ENCODE results near the gene HOXA3.

- TF ChIP-seq, protein P1, sequence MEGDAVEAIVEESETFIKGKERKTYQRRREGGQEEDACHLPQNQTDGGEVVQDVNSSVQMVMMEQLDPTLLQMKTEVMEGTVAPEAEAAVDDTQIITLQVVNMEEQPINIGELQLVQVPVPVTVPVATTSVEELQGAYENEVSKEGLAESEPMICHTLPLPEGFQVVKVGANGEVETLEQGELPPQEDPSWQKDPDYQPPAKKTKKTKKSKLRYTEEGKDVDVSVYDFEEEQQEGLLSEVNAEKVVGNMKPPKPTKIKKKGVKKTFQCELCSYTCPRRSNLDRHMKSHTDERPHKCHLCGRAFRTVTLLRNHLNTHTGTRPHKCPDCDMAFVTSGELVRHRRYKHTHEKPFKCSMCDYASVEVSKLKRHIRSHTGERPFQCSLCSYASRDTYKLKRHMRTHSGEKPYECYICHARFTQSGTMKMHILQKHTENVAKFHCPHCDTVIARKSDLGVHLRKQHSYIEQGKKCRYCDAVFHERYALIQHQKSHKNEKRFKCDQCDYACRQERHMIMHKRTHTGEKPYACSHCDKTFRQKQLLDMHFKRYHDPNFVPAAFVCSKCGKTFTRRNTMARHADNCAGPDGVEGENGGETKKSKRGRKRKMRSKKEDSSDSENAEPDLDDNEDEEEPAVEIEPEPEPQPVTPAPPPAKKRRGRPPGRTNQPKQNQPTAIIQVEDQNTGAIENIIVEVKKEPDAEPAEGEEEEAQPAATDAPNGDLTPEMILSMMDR (IDR thresholded peaks at IDR 0.05; ENCODE audit: low read depth, low read length, poor library complexity, severe bottlenecking), result no peak
- TF ChIP-seq EZH2phosphoT487 (IDR thresholded peaks at IDR 0.05; ENCODE audit: borderline replicate concordance, low read length), result no peak
These were observed 57.9 kb downstream of the HOXA3 start for GRCh38 chr7:27094304-27095049.

Measured in DOHH2 (cell line).